Stimulated activated CD4-positive, alpha-beta T cell treated with anti-CD3 and anti-CD28 coated beads, Interleukin-1b, Interleukin-23, amount 100 ng/mL, for 4 hours (primary cell): ENCODE data around the gene PARD6B.
"Not testable (repeated sequence)": the region's sequence is repeated elsewhere in the genome, so short reads cannot be mapped to it uniquely, and the experiment has no call there.

Source experiments
- DNase-seq, 2 donors: peaks; one replicate each; pipeline ENCODE4 v3.0.0-alpha.2; 2020; ENCODE audit warnings: low read depth in 2 of 2

The PARD6B gene

GRCh38 chr20:50703651-50704438, 27.5 kb upstream of the PARD6B start:
- DNase-seq = not testable (repeated sequence)

- DNase-seq = no peak
These were observed 26.9 kb upstream of the PARD6B start for GRCh38 chr20:50704514-50704913.

- DNase-seq = no peak
These were observed 26.4 kb upstream of the PARD6B start for GRCh38 chr20:50704971-50705370.

GRCh38 chr20:50708845-50709635, 22.3 kb upstream of the PARD6B start:
- no peak for DNase-seq

GRCh38 chr20:50709636-50709973, 21.8 kb upstream of the PARD6B start:
- no peak for DNase-seq

GRCh38 chr20:50710492-50711063, 20.8 kb upstream of the PARD6B start:
- DNase-seq = no peak

- DNase-seq = no peak
These were observed 20.1 kb upstream of the PARD6B start for GRCh38 chr20:50711113-50711825.

- no peak for DNase-seq
These were observed 18.4 kb upstream of the PARD6B start for GRCh38 chr20:50712771-50713656.

GRCh38 chr20:50713657-50714101, 17.7 kb upstream of the PARD6B start:
- no peak for DNase-seq

GRCh38 chr20:50714426-50714825, 17.0 kb upstream of the PARD6B start:
- not testable (repeated sequence) for DNase-seq

GRCh38 chr20:50715694-50716093, 15.7 kb upstream of the PARD6B start:
- DNase-seq = no peak

- DNase-seq = no peak
These were observed 14.9 kb upstream of the PARD6B start for GRCh38 chr20:50716518-50716917.

GRCh38 chr20:50717312-50717711, 14.1 kb upstream of the PARD6B start:
- DNase-seq = no peak

GRCh38 chr20:50717974-50718761, 13.2 kb upstream of the PARD6B start:
- DNase-seq = no peak

- no peak for DNase-seq
These were observed 12.1 kb upstream of the PARD6B start for GRCh38 chr20:50719328-50719727.

GRCh38 chr20:50720026-50720425, 11.4 kb upstream of the PARD6B start:
- no peak for DNase-seq

GRCh38 chr20:50720582-50720981, 10.8 kb upstream of the PARD6B start:
- no peak for DNase-seq

- no peak for DNase-seq
These were observed 9.5 kb upstream of the PARD6B start for GRCh38 chr20:50721881-50722281.

- no peak for DNase-seq
These were observed 8.8 kb upstream of the PARD6B start for GRCh38 chr20:50722424-50723155.

GRCh38 chr20:50723672-50724071, 7.7 kb upstream of the PARD6B start:
- DNase-seq = no peak
